ENCODE measurements around the gene MAP1S.

- TF ChIP-seq, protein P1, sequence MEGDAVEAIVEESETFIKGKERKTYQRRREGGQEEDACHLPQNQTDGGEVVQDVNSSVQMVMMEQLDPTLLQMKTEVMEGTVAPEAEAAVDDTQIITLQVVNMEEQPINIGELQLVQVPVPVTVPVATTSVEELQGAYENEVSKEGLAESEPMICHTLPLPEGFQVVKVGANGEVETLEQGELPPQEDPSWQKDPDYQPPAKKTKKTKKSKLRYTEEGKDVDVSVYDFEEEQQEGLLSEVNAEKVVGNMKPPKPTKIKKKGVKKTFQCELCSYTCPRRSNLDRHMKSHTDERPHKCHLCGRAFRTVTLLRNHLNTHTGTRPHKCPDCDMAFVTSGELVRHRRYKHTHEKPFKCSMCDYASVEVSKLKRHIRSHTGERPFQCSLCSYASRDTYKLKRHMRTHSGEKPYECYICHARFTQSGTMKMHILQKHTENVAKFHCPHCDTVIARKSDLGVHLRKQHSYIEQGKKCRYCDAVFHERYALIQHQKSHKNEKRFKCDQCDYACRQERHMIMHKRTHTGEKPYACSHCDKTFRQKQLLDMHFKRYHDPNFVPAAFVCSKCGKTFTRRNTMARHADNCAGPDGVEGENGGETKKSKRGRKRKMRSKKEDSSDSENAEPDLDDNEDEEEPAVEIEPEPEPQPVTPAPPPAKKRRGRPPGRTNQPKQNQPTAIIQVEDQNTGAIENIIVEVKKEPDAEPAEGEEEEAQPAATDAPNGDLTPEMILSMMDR (IDR thresholded peaks at IDR 0.05; ENCODE audit: poor library complexity) = no peak
- no peak for TF ChIP-seq EZH2phosphoT487 (IDR thresholded peaks at IDR 0.05; ENCODE audit: low read depth, severe bottlenecking, unreplicated experiment)
Measured at GRCh38 chr19:17685451-17686022, 33.7 kb upstream of the MAP1S start.
